Glutamatergic neuron (in vitro differentiated cells): ENCODE measurements around the gene TRIP4. TPM values are rescaled to one million over a fixed set of nuclear protein-coding genes. Genes with fewer than 3 reads are reported as not detected.
A peak's percentile ranks its signal among the peaks of the same experiment; 100 is the strongest.
"Not testable (repeated sequence)": the region's sequence is repeated elsewhere in the genome, so short reads cannot be mapped to it uniquely, and the experiment has no call there.

ENCODE experiments used
- DNase-seq: peaks from one replicate; pipeline ENCODE4 v3.0.0; 2022
- H3K27ac Mint-ChIP-seq: one replicate; pipeline ENCODE4 v1.8.0; 2020; ENCODE audit warnings: mild to moderate bottlenecking, mixed read lengths, inconsistent platforms; ENCODE audit not compliant: unreplicated experiment
- H3K27me3 Mint-ChIP-seq: one replicate; pipeline ENCODE4 v1.8.0; 2020; ENCODE audit warnings: mild to moderate bottlenecking, moderate library complexity, mixed read lengths, inconsistent platforms; ENCODE audit not compliant: unreplicated experiment
- H3K36me3 Mint-ChIP-seq: one replicate; pipeline ENCODE4 v1.8.0; 2020; ENCODE audit warnings: mild to moderate bottlenecking, mixed read lengths, inconsistent platforms; ENCODE audit not compliant: unreplicated experiment
- H3K4me1 Mint-ChIP-seq: one replicate; pipeline ENCODE4 v1.8.0; 2020; ENCODE audit warnings: mild to moderate bottlenecking, low read depth, mixed read lengths, inconsistent platforms; ENCODE audit not compliant: unreplicated experiment
- H3K4me3 Mint-ChIP-seq: one replicate; pipeline ENCODE4 v1.8.0; 2020; ENCODE audit warnings: mild to moderate bottlenecking, mixed read lengths, inconsistent platforms; ENCODE audit not compliant: unreplicated experiment
- H3K9me3 Mint-ChIP-seq: one replicate; pipeline ENCODE4 v1.8.0; 2020; ENCODE audit warnings: mild to moderate bottlenecking, moderate library complexity, mixed read lengths, inconsistent platforms; ENCODE audit not compliant: unreplicated experiment
- total RNA-seq: library from RNA; stranded (reverse); fragmentation: NEBNext Ultra II Directional; extraction: Animal tissue kit (Norgen Biotek cat#: 25700); gene quantifications from one replicate; pipeline ENCODE4 v1.2.1, GENCODE V29; 2021; ENCODE audit not compliant: unreplicated experiment
- TF ChIP-seq, protein P1 (sequence below): fragments of 200-600 bp; sonication (generic); IDR thresholded peaks from one replicate; pipeline ENCODE4 v1.5.0; 2021; ENCODE audit not compliant: partially characterized antibody, unreplicated experiment

TRIP4 gene
- total RNA-seq, 1 donor from 2014 or later, result 48.7 TPM

- H3K27me3 Mint-ChIP-seq, result no peaks in the 10 kb centered on the region
- TF ChIP-seq, protein P1, sequence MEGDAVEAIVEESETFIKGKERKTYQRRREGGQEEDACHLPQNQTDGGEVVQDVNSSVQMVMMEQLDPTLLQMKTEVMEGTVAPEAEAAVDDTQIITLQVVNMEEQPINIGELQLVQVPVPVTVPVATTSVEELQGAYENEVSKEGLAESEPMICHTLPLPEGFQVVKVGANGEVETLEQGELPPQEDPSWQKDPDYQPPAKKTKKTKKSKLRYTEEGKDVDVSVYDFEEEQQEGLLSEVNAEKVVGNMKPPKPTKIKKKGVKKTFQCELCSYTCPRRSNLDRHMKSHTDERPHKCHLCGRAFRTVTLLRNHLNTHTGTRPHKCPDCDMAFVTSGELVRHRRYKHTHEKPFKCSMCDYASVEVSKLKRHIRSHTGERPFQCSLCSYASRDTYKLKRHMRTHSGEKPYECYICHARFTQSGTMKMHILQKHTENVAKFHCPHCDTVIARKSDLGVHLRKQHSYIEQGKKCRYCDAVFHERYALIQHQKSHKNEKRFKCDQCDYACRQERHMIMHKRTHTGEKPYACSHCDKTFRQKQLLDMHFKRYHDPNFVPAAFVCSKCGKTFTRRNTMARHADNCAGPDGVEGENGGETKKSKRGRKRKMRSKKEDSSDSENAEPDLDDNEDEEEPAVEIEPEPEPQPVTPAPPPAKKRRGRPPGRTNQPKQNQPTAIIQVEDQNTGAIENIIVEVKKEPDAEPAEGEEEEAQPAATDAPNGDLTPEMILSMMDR, result peak; percentile 10
- no peaks in the 10 kb centered on the region for H3K36me3 Mint-ChIP-seq
- H3K9me3 Mint-ChIP-seq, result peaks cover 14% of the 10 kb centered on the region
- H3K4me1 Mint-ChIP-seq, result peaks cover 10% of the 10 kb centered on the region
- no peak for DNase-seq
- peak overlapping the region; percentile 98 for H3K4me3 Mint-ChIP-seq
- H3K27ac Mint-ChIP-seq, result peak overlapping the region; percentile 93
Measured at GRCh38 chr15:64356710-64357040, 31.0 kb upstream of the TRIP4 start.

GRCh38 chr15:64361259-64361658 is 26.4 kb upstream of the TRIP4 start:
- no peak for DNase-seq
- Mint-ChIP-seq H3K27me3 (no peaks in the 10 kb centered on the region), H3K9me3 (peaks cover 6% of the 10 kb centered on the region), H3K36me3 (no peaks in the 10 kb centered on the region), H3K27ac (no peak overlapping the region), H3K4me3 (no peak overlapping the region), H3K4me1 (peaks cover 4% of the 10 kb centered on the region)
- TF ChIP-seq, protein P1, result no peak

DNA sequence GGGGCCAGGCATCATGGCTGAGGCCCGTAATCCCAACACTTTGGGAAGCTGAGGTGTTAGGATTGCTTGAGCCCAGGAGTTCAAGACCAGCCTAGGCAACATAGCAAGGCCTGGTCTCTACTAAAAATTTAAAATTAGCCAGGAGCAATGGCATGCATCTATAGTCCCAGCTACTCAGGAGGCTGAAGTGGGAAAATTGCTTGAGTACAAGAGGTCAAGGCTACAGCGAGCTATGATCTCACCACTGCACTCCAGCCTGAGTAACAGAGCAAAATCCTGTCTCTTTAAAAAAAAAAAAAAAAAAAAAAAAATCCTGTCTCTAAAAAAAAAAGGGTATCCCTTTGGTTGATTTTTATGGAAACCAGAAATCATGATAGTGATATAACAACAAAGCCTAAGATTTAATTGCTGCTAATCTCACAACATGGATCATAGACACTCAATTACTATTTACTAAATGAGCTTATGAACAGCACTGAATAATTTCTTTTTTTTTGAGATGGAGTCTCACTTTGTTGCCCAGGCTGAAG is 18.5 kb upstream of the TRIP4 start:
- DNase-seq, result no peak
- Mint-ChIP-seq H3K4me1 (no peaks in the 10 kb centered on the region), H3K36me3 (no peaks in the 10 kb centered on the region), H3K27me3 (no peaks in the 10 kb centered on the region), H3K4me3 (no peak overlapping the region), H3K9me3 (no peaks in the 10 kb centered on the region), H3K27ac (no peak overlapping the region)
- TF ChIP-seq, protein P1, result no peak

DNA sequence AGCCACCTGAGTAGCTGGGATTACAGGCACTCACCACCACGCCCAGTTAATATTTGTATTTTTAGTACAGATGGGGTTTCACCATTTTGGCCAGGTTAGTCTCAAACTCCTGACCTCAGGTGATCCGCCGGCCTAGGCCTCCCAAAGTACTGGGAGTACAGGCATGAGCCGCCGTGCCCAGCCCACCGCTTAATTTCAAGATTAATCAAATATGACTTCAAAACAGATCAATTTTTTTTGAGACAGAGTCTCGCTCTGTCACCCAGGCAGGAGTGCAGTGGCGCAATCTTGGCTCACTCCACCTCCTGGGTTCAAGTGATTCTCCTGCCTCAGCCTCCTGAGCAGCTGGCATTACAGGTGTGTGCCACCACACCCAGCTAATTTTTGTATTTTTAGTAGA is 16.3 kb upstream of the TRIP4 start:
- H3K4me1 Mint-ChIP-seq, H3K9me3 Mint-ChIP-seq, H3K4me3 Mint-ChIP-seq, H3K36me3 Mint-ChIP-seq, H3K27me3 Mint-ChIP-seq, H3K27ac Mint-ChIP-seq, DNase-seq: not testable (repeated sequence)

- Mint-ChIP-seq H3K27ac (no peak overlapping the region), H3K27me3 (no peaks in the 10 kb centered on the region), H3K4me1 (no peaks in the 10 kb centered on the region), H3K4me3 (no peak overlapping the region), H3K9me3 (no peaks in the 10 kb centered on the region), H3K36me3 (no peaks in the 10 kb centered on the region)
- TF ChIP-seq, protein P1, result no peak
- no peak for DNase-seq
Measured at GRCh38 chr15:64373360-64373759, 14.3 kb upstream of the TRIP4 start.
